HG03039 (cell line): Measurements from ENCODE around the gene RNF141.

Source experiments
- ATAC-seq: cut with Tn5 transposase; IDR thresholded peaks from one replicate; pipeline ENCODE4 v1.9.1; 2021; ENCODE audit warnings: mild to moderate bottlenecking, moderate library complexity; ENCODE audit not compliant: unreplicated experiment

The RNF141 gene

DNA sequence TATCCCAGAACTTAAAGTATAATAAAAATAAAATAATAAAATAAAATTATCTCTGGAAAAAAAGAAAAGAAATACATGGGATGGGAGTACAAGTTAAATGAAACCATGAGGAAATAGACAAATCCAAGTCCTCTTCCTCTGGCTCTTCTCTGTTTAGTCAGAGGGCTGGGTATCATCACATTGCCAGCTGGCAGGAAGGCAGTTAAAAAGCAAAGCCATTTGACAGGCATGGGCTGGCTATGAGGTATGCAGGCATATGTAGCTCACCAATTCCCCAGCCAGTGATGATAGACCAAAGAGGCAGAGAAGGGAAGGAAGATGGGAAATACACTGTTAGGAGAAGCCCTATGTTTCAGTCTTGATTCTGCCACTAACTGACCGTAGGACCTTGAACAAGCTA is 21.0 kb upstream of the RNF141 start:
- ATAC-seq = no peak

DNA sequence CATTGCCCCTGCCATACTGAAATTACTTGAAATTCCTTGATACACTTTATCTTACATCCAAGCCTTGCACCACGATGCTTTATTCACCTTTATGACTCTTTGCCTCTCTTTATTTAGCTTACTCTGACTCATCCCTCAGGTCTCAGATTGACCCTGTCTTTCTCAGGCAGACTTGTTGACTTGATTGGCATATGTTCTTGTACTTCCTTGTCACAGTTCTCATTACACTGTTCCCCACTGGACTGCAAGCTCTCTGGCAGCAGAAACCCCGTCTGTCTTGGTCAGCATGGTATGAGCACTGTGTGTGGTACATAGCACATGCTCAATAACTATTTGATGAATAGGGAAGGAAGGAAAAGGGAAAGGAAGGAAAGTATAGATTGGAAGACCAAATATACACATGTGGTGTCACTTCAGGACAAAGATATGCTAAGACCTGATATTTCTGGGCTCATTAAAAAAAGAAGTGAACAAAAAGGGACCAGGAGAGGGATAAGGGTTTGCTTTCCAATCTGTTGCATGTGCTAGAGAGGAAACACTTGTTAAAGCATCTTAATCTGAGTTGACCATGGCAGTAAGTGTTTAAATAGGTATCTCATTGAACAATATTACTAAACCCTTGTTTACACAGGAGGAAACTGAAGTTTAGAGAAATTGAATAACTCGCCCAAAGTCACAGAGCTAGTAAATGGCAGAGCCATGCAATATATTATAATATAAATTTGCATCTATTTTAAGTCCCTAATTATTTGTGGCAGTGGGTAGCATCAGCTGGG is 20.2 kb upstream of the RNF141 start:
- no peak for ATAC-seq

DNA sequence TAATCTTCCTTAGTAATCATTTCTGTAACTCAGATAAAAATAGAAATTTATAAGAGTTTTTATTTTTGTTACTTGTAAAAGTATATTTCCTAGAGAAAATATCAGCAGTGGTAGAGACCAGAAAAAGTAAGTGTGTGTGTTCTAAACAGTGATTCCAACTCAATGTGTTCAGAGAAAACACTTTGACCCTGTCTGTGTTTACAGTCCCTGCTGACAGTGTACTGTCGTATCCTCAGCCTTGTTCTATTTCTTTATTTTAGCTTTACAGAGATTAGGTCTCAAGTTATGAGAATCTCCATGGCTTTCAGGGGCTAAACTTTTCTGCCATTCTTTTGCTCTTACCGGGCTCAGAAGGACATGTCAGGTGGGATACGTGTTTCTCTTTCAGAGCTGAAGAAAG is 17.3 kb upstream of the RNF141 start:
- ATAC-seq = no peak

DNA sequence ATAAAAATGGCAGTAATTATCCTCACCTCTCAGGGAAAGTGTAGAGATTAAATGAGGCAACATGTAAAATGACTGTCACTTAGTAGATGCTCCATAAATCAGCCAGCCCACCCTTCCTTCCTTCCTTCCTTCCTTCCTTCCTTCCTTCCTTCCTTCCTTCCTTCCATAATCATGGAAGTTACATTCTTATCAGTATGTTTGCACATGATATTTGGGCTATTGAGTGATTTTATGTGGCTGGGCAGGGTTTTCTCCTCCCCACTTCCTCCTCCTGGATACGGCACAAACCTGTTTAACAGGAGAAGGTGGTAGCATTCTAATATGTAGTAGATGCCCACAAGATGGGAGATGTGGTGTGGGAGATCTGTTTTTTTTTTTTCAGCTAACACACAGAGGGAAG is 15.6 kb upstream of the RNF141 start:
- no peak for ATAC-seq

DNA sequence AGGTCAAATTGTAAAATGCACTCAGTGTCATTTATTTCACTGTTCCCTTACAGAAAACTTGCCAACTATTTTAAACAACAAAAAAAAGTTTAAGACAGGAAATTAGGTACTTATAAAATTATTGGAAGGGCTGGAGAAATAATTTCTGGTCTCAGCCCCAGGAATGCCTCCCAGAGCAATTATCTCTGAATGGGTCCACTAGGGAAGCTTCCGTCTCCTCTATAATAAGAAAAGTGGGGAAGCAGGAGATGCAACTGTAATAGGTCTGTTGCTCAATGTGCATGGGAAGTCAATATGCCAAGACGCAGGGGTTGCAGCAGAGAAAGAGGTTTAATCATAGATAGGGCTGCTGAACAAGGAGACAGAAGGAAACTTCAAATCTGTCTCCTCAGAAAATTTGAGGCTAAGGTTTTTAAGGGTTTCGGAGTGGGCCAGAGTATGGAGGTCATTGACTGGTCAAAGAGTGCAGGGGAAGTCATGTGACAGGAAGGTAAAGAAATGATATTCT is 10.9 kb upstream of the RNF141 start:
- no peak for ATAC-seq

DNA sequence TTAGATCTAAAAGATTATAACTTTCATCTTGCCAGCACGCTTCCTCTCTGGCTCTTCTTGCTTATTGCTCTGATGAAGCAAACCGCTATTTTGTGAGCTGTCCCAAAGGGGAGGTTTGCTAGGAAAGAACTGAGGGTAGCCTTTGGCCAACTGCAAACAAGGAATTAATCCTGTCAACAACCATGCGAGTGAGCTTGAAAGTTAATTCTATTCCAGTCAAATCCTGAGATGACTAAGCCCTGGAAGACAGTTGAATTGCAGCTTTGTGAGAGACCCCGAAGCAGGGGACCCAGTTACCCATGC is 10.3 kb upstream of the RNF141 start:
- ATAC-seq = no peak

DNA sequence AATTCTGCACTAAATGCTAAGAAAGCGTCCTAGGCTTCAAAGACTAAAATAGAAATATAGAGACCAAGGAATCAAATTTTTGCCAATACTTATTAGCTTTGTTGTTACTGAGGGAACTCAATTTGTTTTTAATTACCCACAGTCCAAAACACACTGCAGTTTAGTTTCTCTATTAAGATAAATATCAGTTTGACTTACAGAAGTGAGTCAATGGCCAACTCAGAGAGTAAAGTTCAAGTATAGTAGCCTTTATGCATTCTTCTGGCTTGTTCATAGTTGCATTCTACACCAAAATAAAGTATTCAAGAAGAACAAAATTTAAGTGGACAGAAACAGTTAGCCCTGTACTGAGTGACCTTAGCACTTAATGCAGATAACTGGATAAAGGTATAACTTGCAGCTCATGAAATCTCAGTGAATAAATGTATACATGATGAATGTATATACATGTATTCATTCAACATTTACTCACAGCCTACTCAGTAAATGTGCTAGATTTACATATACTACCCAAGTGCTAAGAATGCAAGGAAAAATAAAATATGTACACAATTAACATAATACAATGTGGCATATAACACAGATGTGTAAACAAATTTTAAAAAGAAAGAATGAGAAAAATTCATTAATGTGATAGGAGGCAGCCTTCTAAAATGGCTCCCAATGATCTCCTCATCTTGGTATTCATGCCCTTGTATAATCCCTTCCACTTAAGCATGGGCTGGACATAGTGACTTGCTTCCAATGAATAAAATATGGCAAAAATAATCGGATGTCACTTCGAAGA is 9.7 kb upstream of the RNF141 start:
- no peak for ATAC-seq

DNA sequence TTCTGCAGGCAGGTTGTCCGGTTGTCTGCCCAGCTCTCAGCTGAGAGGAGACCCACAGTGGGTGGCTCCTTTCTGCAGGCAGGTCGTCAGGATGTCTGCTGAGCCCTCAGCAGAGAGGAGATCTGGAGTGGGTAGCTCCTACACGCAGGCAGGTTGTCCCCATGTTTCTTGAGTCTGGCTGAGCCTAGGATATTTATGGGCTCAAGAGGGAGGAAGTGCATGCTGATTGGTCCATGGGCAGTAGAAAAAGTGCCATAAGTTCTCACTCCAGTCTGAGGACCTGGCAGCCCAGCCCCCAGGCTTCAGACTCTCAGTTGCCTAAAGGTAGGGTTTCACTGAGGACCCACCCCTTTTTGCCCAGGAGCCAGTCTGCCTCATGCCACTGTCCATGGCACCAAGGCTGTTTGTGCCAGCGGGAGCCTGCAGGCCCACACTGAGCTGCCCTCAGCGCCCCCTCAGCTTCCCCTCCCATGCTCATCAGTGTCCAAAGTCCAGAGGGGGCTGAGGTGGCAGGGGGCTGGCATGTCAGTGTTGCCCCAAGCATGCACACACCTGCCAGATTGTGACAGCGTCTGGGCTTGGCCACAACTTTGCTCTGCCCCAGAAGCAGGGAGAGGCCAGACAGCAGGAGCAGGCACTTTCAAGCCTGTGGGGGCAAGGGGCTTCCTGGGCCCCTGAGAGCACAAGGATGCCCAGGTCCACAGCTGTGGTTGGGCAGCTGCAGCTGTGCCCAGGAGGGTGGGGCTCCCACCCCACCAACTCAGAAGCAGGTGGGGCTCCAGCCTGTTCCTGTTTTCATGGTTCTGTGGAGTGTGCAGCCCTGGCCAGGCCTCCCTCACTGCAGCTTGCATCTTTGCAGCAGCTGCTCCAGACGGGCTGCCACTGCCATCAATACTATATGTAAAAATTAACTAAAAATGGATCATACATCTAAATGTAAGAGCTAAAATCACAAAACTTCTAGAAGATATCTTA is 3.8 kb upstream of the RNF141 start:
- ATAC-seq = no peak

DNA sequence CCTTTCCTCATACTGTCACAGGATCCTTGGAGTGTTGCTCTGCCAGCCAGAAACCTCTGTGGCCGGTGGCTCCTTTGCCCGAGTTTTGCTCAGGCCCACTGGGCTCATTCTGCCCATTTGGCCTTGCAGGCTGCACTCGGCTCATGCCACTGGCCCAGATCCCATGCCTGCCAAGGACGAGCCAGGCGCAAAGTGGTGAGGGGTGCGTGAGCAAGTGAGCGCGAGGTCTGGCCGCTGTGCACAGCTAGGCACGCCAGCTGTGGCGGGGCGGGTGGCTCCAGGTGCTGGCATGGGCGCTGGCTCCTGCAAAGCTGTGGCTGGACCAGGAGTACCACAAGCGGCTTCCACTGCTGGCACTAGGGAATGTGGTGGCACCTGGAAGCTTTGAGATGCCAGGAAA is 2.8 kb upstream of the RNF141 start:
- no peak for ATAC-seq

DNA sequence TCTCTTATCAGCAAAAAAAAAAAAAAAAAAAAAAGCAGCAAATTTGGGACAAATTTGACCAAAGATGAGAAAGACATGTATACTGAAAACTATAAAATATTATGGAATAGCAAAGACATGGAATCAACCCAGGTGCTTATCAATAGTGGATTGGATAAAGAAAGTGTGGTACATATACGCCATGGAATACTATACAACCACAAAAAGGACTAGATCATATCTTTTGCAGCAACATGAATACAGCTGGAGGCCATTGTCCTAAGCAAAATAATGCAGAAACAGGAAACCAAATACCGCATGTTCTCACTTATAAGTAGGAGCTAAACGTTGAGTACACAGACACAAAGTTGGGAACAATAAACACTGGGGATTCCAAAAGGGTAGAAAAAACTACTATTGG is 1.8 kb upstream of the RNF141 start:
- no peak for ATAC-seq

DNA sequence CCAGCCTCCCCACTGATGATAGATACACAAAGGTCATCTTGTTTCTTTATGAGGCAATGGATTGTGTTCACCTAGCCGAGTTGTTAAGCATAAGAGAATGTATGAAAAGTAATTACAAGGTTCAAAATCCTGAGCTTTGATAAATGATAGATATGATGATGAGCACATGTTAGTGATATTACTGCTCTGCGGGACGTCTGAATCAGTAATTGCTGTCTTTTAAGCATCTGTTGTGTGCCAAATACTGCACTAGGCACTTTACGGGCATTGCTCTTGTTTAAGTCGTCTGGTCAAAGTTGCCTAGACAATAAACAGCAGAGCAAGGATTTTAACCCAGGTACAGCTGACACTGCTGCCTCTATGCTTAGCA is 559 bp upstream of the RNF141 start:
- ATAC-seq = no peak

DNA sequence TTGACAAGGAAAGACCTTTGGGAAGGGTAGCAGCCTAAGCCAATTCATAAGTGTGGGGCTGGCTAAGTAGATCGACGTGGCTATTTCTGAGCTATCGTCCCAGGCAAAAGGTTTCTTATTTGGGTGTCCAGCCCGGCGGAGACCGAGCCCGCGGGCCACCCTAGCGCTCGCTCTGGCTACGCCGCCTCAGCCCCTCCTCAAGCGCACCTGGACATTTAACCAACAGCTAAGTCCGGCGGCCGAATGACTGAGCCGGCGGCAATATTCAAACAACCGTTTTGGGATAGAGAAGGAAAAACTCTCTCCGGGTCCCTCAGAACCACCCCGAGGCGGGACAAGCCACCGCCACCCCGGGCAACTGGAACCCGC is 457 bp downstream of the RNF141 start:
- ATAC-seq = peak; percentile 20

DNA sequence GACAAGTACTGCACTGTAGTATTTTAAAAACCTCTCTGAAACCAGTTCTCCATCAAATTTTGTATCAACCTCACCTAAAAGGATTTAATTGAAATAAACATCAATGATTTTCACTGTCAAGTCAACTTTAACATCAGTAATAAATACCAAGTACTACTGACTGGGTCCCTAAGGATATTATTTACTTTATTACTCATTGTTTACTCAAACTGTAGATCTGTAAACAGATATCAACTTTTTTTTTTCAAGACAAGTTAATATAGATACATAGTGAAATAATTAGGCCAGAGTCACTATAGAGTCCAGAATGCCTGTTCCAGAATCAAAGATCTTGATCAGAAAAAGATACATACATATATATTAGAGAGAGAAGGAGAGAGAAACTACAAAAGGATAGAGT is 1.6 kb downstream of the RNF141 start:
- ATAC-seq = no peak

DNA sequence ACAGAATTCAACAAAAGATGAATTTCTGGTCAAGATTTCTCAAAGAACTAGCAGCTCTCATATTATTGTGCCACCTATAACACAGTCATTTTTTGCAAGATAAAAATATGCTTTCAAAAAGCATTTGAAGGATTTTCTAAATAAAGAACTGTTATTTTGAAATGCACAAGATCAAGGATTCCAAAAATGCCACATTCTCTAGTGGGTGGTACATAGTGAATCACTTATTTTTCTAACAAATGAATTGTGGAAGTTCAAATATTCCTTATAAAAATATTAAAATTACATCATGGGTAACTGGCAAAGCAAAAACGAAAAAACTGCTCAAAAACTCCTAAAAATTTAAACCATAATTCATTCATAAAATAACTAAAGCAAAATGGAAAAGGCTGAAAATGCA is 2.1 kb downstream of the RNF141 start:
- ATAC-seq = no peak

DNA sequence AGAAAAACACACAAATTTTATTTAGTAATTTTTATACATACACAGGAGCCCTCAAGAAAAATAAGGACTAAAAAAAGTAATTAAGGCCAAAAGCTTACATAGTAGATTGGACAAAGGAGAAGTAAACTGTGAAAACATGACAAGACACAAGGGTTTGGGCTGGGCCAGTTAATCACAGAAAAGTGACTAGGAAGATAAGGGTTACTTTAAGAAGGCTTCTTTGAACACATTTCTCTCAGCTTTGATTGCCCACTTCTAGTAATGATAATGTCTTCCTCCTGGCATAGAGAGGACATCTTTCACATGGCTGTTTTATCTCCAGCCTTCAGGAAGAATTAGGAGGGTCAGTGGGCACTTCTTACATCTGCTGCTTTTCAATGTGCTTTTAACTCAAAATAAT is 3.4 kb downstream of the RNF141 start:
- ATAC-seq = no peak

DNA sequence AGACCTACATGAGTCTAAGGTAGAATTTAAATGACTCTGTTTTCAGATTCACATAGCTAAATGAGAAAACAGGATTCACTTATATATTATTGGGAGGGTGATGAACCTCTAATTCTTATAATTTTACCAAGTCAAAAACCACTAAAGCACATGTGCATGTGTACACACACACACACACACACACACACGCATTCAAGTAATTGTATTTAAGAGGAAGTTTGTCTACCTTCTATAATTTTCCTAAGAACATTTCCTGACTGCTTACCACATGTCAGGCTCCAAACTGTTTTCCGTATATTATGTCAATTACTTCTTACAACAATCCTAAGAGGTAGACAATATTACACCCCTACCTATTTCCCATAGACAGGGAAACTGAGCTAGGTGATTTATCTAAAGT is 6.7 kb downstream of the RNF141 start:
- ATAC-seq = no peak

DNA sequence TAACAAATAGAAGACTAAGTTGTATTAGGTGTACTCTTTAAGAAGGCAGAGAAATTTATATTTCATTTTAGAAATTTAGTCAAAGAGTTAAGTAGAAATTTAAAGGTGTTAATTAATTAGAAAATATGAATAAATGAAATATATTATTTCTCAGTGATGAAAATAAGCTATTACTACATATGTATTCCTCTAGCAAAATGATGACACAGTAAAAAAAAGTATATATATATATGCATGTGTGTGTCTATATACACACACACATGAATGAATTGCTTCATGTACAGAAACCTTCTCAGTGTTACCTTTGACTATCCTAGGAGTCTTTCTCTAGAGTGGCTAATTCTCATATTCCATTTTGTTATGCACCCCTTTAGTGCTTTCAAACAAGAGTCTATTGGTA is 7.7 kb downstream of the RNF141 start:
- ATAC-seq = no peak

DNA sequence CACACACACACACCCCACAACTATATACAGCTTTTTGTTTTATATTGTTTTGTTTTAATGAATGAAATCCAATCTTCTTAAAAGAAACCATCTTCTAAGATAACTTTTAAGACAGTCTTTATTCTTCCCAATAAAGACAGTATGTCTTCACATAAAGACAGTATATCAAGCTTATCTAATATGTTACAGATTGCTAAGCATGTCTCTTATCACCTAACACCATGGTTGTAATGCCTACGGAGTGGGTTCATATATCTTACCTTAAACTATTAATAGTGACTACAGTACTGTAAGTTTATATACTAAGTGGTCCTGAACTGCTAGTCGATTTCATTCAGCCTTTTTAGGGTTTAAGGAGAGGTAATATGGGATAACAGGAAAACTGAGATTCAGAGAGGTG is 8.5 kb downstream of the RNF141 start:
- ATAC-seq = no peak

DNA sequence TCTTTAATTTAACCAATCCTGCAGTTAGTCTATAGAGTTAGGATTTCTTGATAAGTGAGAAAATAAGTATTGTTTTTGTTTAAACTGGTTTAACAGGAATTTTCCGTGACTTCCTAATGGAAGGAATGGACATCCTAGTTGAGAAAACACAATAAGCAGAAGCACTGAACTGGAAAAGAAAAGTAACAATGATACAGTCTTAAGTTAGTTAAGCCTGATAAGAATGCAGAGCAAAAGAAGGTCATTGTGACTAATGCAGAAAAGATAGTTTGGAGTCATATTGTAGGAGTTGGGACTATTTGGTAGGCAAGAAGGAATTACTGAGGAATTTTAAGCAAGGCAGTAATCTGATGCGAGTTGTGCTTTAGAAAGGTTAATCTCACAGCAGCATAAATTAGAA is 11.7 kb downstream of the RNF141 start:
- ATAC-seq = no peak

DNA sequence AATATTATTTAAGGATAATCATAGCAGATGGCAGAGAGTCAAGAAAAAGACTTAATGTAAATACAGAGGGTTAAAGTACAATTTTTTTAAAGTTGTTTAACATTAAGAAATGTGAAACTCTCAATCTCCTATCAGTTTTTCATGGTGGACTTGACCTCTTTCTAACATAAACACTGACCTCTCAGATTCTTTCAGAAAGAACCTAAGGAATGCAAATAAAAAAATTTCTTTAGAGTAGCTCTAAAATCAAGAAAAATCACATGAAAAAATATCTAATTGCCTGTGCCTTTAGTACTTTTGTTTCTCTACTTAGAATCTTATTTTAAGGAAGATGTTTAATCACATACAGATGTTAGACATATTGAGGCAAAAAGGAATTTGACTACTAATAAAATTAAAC is 12.9 kb downstream of the RNF141 start:
- ATAC-seq = no peak
